ENCODE data around the gene PTPRG.

- TF ChIP-seq POLR2A (IDR thresholded peaks at IDR 0.05; ENCODE audit: low read length) (no peak), GATA1 (IDR thresholded peaks at IDR 0.05; ENCODE audit: low read depth, low read length) (no peak)
Observed at GRCh38 chr3:62164746-62165145, 603.4 kb downstream of the PTPRG start.
